GM19238 (cell line): Measurements from ENCODE around the gene TMEM212.
"Not testable (repeated sequence)": the region's sequence is repeated elsewhere in the genome, so short reads cannot be mapped to it uniquely, and the experiment has no call there.

Experiments used
- DNase-seq: peaks from one replicate; pipeline ENCODE4 v3.0.0; 2011; ENCODE audit warnings: low spot score; ENCODE audit not compliant: insufficient read length

The TMEM212 gene

GRCh38 chr3:171854649-171855305 lies 11.6 kb downstream of the TMEM212 start:
- DNase-seq = no peak

DNA sequence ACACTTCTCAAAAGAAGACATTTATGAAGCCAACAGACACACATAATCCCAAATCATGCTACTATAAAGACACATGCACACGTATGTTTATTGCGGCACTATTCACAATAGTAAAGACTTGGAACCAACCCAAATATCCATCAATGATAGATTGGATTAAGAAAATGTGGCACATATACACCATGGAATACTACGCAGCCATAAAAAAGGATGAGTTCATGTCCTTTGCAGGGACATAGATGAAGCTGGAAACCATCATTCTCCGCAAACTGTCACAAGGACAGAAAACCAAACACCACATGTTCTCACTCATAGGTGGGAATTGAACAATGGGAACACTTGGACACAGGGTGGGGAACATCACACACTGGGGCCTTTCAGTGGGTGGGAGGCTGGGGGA lies 15.6 kb downstream of the TMEM212 start:
- DNase-seq = not testable (repeated sequence)

DNA sequence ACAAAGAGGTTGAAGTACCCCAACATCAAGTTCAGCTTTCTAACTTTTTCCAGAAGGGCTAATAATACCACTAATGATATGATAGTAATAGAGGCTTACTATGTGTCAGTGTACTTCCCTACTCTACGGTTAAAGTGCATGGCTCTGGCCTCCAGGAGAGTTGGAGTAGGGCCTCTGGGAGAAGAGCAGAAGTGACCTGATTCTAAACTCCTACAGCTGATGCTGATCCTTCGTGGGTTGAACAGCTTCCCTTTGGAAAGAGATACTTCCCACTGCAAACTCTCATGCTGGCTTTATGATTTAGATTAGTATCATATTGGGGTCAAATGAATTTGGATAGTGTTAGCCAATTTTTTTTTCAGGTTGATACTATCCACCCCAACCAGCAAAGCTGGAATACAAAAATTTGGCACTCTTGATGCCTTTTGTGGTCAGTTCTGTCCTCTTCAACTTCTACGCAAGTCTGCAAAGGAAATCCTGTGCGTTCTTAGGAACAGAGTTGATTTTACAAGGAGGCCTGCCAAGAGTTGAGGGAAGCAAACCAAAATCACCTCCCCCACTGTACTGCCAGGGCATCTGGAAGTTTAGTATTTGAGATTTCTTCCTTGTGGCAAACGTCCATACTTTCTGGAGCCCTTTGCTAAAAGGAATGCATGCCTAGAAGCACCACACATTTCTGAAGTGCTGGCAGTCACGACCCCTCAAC lies 17.8 kb downstream of the TMEM212 start:
- no peak for DNase-seq

DNA sequence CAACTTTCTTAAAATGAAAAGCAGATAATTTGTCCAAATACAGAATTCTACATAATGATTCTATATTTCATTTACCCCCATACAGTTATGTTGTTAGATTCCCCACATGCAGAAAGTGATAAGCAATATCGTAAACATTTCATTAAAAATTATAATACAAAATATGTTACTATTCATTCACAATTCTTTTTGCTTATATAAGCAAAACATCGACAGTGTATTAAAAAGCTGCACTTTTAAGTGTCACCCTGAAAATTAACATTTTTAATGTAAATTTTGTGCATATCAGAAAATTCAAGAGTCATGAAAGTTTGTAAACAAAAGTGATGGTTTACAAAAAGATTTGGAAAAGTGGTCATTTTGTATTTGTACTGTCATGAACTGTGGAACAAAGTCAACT lies 19.2 kb downstream of the TMEM212 start:
- no peak for DNase-seq

- DNase-seq = no peak
Observed at GRCh38 chr3:171862993-171863521, 19.9 kb downstream of the TMEM212 start.

DNA sequence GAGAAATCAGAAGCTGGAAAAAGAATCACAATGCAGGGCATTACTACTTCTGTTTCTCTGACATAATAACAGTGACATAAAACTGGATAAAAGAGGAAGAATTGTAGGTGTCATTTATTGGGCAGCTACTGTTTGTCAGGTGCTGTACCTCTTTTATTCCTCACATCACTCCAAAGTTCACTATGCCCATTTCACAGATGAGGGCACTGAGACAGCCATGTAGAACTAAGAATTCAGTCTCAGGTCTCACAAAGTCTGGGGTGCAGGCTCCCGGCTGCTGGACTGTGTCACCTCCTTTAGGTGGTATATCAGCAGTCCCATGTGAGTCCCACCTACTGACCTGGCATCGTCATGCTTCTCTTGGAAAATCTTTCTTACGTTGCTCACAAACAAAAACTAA lies 20.8 kb downstream of the TMEM212 start:
- DNase-seq = no peak

- no peak for DNase-seq
Observed at GRCh38 chr3:171865191-171865865, 22.2 kb downstream of the TMEM212 start.

- no peak for DNase-seq
Observed at GRCh38 chr3:171867981-171868380, 24.8 kb downstream of the TMEM212 start.

DNA sequence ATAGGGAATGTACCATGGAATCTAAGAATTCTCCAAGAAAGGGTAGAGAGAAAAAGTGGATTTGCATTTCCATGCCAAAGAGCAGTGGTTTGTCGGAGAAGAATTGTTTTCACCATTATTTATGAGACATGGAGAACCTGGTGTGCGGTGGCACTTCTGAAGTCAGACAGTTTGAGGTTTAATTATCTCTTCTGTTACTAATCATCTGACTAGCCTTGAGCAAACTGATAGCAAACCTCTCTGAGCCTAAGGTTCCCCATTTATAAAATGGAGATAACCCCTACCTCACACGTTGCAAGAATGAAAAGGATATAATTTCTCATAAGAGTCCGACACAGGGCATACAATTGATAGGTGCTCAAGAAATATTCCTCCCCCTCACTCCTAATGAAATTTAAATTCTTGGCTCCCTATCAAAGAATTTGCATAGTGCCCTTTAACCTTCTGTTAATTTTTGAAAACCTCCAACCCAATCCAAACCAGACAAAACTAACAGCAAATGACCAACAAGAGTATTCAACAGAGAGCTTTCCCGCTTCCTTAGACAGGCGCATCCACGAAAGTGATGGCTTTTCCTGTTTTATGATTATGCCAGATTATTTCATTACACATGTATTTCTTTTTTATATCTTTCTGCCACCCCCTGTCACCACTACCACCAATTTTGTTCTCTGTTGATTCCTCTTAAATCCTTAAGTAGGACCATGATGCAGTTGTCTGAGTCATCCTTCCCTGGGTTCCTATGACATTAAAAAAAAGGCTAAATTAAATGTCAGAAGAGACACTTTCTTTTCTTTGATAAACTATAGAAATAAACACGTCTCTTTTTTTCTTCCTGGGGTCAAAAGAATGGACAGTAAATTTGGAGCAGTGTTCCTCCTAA lies 28.5 kb downstream of the TMEM212 start:
- DNase-seq = no peak

DNA sequence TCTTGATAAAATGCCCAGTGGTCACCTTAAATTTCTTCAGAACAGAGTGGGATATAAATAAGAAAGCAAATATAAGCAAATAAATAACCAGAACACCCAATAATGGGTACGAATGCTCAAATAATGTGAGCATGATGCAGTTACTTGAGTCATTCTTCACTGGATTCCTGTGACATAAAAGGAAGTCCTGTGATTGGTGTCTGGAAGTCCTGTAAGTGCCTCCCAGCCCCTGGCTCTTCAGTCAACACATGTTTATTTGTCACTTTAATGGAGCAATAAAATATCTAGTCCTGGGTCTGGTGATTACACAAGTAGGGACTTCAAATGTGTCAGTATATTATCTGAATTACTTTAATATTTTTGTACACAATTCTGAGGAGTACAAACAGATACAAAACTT lies 30.4 kb downstream of the TMEM212 start:
- DNase-seq = no peak

DNA sequence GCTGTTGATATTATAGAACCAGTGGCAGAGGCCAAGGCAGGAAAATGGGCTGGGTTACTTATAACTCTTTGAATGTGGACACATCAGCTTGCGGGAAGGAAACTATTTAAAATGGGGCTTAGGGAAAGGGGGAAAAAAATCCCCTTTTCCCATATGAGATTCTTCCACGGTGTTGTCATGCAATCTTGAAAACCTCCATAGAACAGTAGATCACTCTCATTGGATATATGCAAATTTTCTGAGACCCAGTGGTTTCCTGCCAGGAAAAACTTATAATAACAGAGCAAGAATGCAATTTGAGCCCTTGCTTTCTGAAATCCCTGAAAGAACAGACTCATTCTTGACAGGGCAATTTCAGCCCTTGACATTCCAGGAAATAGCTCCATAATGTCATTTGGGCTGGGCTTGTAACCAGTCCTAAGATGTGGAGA lies 31.1 kb downstream of the TMEM212 start:
- DNase-seq = no peak

GRCh38 chr3:171874879-171875278 lies 31.7 kb downstream of the TMEM212 start:
- no peak for DNase-seq

DNA sequence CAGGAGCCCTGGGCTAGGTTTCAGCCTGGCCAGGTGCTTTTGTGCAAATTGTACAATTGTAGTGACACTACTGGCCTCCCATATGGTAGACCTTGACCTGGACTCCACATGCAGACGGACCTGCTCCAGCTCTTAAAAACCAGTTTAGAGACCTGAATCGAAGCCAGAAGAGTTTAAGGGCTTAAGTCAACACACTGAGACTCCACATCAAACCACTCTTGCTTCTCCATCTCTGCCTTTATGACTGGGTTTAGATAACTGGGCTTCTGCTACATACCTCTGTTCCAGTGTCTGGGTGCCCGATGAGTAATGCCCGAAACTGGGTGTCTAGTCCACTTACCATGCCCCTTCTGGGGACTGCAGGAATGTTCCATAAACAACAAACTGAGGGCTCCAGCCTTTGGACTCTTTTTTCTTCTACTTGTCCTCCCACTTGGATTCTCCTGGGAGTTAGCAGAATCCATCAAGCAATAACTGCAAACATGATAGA lies 32.8 kb downstream of the TMEM212 start:
- DNase-seq = no peak

DNA sequence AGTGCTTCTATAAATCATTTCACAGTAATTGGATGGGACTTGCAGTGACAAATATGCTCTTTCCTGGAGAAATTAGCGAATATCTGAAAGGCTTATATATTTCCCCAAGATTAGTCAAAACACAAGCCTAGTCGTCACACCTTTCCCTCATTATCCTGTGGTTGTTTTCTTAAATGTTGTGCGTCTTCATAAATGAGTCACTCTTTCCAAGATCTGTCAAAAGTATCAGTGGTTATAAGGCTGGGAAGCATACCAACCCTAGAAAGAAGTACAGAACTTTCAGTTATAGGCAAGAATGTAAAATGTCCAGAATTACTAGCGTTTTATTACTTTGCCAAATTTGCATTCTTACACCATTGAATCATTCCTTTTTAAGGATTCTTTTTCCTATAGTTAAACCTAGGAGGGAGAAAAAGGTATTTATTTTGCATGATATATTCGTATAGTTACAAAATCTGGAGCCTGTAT lies 33.6 kb downstream of the TMEM212 start:
- DNase-seq = no peak

- DNase-seq = no peak
Observed at GRCh38 chr3:171878461-171879225, 35.5 kb downstream of the TMEM212 start.

DNA sequence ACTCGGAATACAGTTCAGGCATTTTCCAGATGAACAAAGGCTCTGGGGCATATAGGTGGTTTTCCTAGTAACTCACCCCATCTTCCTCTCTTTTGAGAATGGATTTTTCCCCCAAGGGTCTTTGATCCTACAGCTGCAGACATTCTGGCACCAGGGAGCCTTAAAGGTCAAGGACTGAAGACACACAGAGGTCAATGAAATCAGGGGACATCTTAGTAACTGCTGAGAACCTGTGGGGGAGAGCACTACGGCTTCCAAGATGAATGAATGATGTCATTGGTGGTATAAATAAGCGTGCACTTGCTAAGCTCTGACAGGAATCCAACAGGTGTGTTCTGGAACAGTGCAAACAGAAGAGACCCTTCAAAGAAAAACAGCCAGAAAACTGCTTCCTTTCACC lies 36.3 kb downstream of the TMEM212 start:
- no peak for DNase-seq

DNA sequence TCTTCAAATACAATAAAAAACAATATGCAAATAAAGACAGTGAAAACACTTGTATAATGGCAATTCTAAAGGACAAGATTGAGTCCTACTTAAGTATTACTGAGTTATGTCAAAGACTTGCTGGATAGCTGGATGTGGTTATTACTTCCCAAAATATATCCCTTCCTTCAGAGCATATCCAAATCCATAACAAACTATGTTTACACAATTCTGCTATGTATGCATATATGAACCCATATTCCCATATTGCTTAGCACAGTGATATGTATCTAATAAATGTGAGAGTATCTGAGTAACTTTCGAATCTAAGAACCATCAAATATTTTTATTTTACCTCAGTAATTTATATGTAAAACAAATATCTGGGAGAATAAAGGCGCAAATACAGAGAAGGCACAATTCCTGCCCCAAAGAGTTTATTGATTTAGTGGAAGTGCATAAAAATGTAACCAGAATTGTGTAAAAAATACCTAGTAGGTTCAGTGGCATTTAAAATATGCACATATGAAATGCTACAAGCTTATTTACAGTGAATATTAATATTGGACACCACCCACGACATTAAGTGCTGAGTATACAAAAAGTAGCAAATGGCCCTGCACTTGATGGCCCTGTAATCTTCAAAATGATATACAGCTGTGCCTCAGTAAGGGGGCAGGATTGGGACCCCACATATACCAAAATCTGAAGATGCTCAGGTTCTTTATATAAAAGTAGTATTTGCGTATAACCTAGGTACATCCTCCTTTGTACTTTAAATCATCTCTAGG lies 37.1 kb downstream of the TMEM212 start:
- no peak for DNase-seq

GRCh38 chr3:171881251-171881650 lies 38.1 kb downstream of the TMEM212 start:
- no peak for DNase-seq

GRCh38 chr3:171883257-171883892 lies 40.2 kb downstream of the TMEM212 start:
- DNase-seq = no peak
